ENCODE data around the gene PTOV1. TPM values are rescaled to one million over a fixed set of nuclear protein-coding genes. Genes with fewer than 3 reads are reported as not detected.

Gene PTOV1
- total and polyA plus RNA-seq, 10 of the 15 experiments (the other 5 are each of a cell fraction or from before 2014, with no cell fraction given), result 3.2 to 83.5 (median 22.3) TPM

DNA sequence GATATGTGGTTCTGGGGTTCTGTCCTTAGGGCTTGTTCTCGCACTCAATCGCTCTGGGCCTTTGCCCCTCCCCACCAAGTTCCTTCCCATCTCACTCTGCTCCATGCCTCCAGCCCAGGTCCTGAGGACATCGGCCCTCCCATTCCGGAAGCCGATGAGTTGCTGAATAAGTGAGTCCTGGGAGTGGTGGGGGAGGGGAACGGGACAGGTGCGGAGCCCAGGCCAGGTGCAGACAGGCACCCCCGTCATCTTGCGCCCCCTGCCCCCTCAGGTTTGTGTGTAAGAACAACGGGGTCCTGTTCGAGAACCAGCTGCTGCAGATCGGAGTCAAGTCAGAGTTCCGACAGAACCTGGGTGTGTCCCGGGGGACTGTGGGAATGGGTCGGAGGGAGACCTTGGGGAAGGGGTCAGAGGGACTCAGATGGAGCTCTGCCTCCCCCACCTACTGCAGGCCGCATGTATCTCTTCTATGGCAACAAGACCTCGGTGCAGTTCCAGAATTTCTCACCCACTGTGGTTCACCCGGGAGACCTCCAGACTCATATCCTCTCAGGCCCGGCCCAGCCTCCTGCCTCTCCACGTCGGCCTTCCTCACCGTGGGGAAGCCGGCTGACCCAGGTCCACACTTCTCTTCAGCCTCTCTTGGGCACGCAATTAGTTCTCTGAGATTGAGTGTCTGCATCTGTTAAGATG, 48.0 kb upstream of the PTOV1 start:
- no peaks in the 10 kb centered on the region for H3K27me3 ChIP-seq (replicated peaks in 1 of 2; ENCODE audit: control insufficient read depth in 2 of 2, insufficient read depth in 2 of 2, low read length in 1 of 2)
- H3K79me2 ChIP-seq (ENCODE audit: control insufficient read depth, insufficient read depth, low read length), result no peaks in the 10 kb centered on the region
- H3K4me1 ChIP-seq (ENCODE audit: control insufficient read depth, insufficient read depth, low read length), result no peaks in the 10 kb centered on the region
- CTCF ChIA-PET, result no interaction called here
- ATAC-seq, result no peak
- no TSS peak for BruUV-seq (replicated peaks)
- TF ChIP-seq CBX3 (IDR thresholded peaks at IDR 0.05; ENCODE audit: borderline replicate concordance, low read depth) (no peak), ZNF217 (IDR thresholded peaks at IDR 0.05) (no peak), IKZF1 (conservative IDR thresholded peaks at IDR 0.05) (no peak), JUNB (IDR thresholded peaks at IDR 0.05) (no peak), SUZ12 (IDR thresholded peaks at IDR 0.05; ENCODE audit: unreplicated experiment) (no peak), POLR2AphosphoS2 (IDR thresholded peaks at IDR 0.05; ENCODE audit: low read depth, low read length) (no peak), PAX8 (IDR thresholded peaks at IDR 0.05) (no peak), BCL11A (IDR thresholded peaks at IDR 0.05; ENCODE audit: low read depth, low read length) (no peak)
- TF ChIP-seq, protein P1, sequence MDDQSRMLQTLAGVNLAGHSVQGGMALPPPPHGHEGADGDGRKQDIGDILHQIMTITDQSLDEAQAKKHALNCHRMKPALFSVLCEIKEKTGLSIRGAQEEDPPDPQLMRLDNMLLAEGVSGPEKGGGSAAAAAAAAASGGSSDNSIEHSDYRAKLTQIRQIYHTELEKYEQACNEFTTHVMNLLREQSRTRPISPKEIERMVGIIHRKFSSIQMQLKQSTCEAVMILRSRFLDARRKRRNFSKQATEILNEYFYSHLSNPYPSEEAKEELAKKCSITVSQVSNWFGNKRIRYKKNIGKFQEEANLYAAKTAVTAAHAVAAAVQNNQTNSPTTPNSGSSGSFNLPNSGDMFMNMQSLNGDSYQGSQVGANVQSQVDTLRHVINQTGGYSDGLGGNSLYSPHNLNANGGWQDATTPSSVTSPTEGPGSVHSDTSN (IDR thresholded peaks at IDR 0.05; ENCODE audit: insufficient replicate concordance, low read depth, low read length), result no peak
- TF ChIP-seq, protein P2, sequence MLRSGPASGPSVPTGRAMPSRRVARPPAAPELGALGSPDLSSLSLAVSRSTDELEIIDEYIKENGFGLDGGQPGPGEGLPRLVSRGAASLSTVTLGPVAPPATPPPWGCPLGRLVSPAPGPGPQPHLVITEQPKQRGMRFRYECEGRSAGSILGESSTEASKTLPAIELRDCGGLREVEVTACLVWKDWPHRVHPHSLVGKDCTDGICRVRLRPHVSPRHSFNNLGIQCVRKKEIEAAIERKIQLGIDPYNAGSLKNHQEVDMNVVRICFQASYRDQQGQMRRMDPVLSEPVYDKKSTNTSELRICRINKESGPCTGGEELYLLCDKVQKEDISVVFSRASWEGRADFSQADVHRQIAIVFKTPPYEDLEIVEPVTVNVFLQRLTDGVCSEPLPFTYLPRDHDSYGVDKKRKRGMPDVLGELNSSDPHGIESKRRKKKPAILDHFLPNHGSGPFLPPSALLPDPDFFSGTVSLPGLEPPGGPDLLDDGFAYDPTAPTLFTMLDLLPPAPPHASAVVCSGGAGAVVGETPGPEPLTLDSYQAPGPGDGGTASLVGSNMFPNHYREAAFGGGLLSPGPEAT (IDR thresholded peaks at IDR 0.05; ENCODE audit: low read depth), result no peak
- TF ChIP-seq, protein P3, sequence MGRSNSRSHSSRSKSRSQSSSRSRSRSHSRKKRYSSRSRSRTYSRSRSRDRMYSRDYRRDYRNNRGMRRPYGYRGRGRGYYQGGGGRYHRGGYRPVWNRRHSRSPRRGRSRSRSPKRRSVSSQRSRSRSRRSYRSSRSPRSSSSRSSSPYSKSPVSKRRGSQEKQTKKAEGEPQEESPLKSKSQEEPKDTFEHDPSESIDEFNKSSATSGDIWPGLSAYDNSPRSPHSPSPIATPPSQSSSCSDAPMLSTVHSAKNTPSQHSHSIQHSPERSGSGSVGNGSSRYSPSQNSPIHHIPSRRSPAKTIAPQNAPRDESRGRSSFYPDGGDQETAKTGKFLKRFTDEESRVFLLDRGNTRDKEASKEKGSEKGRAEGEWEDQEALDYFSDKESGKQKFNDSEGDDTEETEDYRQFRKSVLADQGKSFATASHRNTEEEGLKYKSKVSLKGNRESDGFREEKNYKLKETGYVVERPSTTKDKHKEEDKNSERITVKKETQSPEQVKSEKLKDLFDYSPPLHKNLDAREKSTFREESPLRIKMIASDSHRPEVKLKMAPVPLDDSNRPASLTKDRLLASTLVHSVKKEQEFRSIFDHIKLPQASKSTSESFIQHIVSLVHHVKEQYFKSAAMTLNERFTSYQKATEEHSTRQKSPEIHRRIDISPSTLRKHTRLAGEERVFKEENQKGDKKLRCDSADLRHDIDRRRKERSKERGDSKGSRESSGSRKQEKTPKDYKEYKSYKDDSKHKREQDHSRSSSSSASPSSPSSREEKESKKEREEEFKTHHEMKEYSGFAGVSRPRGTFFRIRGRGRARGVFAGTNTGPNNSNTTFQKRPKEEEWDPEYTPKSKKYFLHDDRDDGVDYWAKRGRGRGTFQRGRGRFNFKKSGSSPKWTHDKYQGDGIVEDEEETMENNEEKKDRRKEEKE (IDR thresholded peaks at IDR 0.05), result no peak
- peaks cover 9 to 23% of the 10 kb centered on the region in 2 experiments; a peak in 3 of 4 replicates for H3K36me3 ChIP-seq (ENCODE audit: control insufficient read depth in 2 of 2, insufficient read depth in 2 of 2, low read length in 1 of 2)
- POLR2A ChIA-PET, result no interaction called here
- H3K9me3 ChIP-seq (replicated peaks; ENCODE audit: control insufficient read depth, insufficient read depth, low read length), result no peaks in the 10 kb centered on the region
- no peak for FAIRE-seq
- 97% methylated on average over 23 of the region's 24 CpGs for WGBS (ENCODE audit: insufficient coverage, insufficient replicate concordance, low lambda C conversion rate, missing lambda C conversion rate)
- no peak overlapping the region for H3K4me2 ChIP-seq (ENCODE audit: control insufficient read depth, insufficient read depth)
- RAD21 ChIA-PET (ENCODE audit: unreplicated experiment), result no interaction called here
- H3K27ac ChIP-seq (ENCODE audit: control insufficient read depth, insufficient read depth), result no peak overlapping the region
- H4K20me1 ChIP-seq (ENCODE audit: control insufficient read depth, insufficient read depth), result no peaks in the 10 kb centered on the region
- SMC1A ChIA-PET (ENCODE audit: uncharacterized antibody, unreplicated experiment), result no interaction called here
- in situ Hi-C loops (cut with MboI) (no loop called here), intact Hi-C loops (cut with micrococcal nuclease; ENCODE audit: unreplicated experiment) (no loop called here)
- no peak overlapping the region for H3K9ac ChIP-seq (ENCODE audit: control insufficient read depth, insufficient read depth, low read length)
- H2AFZ ChIP-seq (ENCODE audit: control insufficient read depth, low read depth, low read length), result no peak overlapping the region
- no peak overlapping the region for H3K4me3 ChIP-seq
- no peak for DNase-seq (ENCODE audit: low read depth, low spot score)

Measured in GM12878 (cell line).